Measurements from ENCODE around the gene GAB4.

Gene GAB4

DNA sequence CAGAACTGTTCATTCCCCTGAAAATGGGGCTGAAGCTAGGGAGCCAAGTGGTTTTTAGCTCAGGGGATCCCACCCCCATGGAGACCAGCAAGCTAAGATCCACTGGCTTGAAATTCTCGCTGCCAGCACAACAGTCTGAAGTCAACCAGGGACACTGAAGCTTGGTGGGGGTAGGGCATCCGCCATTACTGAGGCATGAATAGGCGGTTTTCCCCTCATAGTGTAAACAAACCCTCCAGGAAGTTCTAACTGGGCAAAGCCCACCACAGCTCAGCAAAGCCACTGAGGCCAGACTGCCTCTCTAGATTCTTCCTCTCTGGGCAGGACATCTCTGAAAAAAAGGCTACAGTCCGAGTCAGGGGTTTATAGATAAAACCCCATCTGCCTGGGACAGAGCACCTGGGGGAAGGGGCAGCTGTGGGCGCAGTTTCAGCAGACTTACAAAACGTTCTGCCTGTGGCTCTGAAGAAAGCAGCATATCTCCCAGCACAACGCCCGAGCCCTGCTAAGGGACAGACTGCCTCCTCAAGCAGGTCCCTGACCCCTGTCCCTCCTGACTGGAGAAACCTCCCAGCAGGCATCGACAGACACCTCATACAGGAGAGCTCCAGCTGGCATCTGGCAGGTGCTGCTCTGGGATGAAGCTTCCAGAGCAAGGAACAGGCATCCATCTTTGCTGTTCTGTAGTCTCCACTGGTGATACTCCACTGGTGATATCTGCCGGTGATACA lies 32.7 kb downstream of the GAB4 start:
- Histone ChIP-seq H3K27me3 (replicated peaks; ENCODE audit: control insufficient read depth, insufficient read depth, low read length) (peaks cover 34% of the 10 kb centered on the region), H3K36me3 (ENCODE audit: control insufficient read depth, insufficient read depth, low read length, severe bottlenecking) (no peaks in the 10 kb centered on the region), H3K4me3 (ENCODE audit: low read length) (no peak overlapping the region), H3K9ac (ENCODE audit: low read length) (no peak overlapping the region), H3K9me3 (ENCODE audit: control insufficient read depth, low read length) (peaks cover 2% of the 10 kb centered on the region), H3K4me1 (ENCODE audit: control insufficient read depth, insufficient read depth, low read length) (no peaks in the 10 kb centered on the region)
- no peak for DNase-seq (ENCODE audit: low read depth)

DNA sequence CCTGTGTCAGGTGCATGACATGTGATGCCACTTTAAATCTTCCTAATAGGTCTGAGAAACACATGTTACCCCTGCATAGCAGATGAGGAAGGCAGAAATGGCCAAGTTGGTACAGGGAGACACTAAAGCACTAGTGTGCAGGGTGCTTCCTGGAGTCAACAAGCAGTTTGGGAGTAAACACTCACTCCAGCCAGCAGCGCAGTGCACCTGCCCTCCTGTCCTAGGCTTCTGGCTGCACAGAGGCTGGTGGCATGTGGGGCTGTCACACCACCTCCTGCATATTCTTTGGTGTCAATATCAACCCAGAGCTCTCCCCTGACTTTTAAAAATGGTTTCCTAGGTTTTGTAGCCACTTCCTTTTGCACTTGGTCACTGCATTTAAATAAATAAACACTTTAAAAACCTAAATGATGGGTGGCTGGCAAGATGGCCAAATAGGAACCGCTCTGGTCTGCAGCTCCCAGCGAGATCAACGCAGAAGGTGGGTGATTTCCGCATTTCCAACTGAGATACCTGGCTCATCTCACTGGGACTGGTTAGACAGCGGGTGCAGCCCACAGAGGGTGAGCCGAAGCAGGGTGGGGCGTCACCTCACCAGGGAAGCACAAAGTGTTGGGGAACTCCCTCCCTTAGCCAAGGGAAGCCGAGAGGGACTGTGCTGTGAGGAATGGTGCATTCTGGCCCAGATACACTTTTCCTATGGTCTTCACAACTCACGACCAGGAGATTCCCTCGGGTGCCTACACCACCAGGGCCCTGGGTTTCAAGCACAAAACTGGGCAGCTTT lies 33.5 kb downstream of the GAB4 start:
- DNase-seq (ENCODE audit: low read depth): no peak
- Histone ChIP-seq H3K4me3 (ENCODE audit: low read length) (no peak overlapping the region), H3K9ac (ENCODE audit: low read length) (no peak overlapping the region), H3K9me3 (ENCODE audit: control insufficient read depth, low read length) (peaks cover under 1% of the 10 kb centered on the region), H3K36me3 (ENCODE audit: control insufficient read depth, insufficient read depth, low read length, severe bottlenecking) (no peaks in the 10 kb centered on the region), H3K27me3 (replicated peaks; ENCODE audit: control insufficient read depth, insufficient read depth, low read length) (peaks cover 34% of the 10 kb centered on the region), H3K4me1 (ENCODE audit: control insufficient read depth, insufficient read depth, low read length) (no peaks in the 10 kb centered on the region)

DNA sequence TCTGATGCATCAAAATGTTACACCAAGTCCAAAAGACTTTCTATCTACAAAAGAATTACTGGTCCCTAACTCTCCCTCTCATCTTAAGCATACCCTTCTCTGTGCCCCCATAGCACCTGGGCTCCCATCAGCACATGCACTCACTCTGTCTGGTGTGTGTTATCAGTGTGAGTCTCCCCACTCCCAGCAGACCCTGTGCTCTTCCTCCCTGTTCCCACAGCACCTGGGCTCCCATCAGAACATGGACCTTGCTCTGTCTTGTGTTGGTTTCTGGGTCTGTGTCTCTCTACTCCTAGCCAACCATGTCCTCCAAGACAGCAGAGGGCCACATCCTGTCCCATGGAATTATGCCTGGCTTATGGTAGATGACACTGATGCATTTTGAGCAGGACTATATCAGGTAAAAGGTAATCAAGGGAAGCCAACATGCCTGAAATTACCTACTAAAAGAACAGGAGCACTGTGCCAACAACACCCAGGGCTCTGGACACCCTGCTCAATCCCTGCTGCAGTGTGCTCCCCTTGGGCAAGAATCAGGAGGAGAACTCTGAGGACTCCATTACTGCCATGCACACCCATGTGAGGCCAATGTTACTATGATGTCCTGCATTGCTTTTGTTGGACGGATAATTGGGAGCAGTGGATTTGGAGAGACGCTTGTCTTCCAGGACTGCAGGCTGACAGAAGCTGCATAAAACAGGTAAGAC lies 34.3 kb downstream of the GAB4 start:
- H3K9ac ChIP-seq (ENCODE audit: low read length): no peak overlapping the region
- H3K27me3 ChIP-seq (replicated peaks; ENCODE audit: control insufficient read depth, insufficient read depth, low read length): peaks cover 38% of the 10 kb centered on the region
- H3K4me3 ChIP-seq (ENCODE audit: low read length): no peak overlapping the region
- no peaks in the 10 kb centered on the region for H3K9me3 ChIP-seq (ENCODE audit: control insufficient read depth, low read length)
- DNase-seq (ENCODE audit: low read depth): no peak
- no peaks in the 10 kb centered on the region for H3K36me3 ChIP-seq (ENCODE audit: control insufficient read depth, insufficient read depth, low read length, severe bottlenecking)
- no peaks in the 10 kb centered on the region for H3K4me1 ChIP-seq (ENCODE audit: control insufficient read depth, insufficient read depth, low read length)

DNA sequence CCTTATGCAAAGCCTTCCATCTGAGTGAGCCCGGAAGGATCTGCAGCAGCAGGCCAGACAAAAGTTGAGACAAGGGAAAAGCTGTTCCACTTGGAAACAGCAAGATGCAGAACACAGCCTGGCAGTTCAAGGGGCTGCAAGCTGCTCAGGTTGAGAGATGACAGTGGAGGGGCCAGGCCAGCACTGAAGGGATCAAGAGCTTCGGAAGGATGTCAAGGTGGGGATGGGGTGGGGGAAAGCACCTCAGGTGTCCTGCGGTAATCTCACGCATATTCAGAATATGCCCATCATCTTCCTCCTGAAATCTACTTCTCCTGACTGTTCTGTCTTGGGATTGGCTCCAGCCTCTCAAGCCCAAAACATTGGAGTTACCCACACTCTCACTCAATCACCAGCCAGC lies 35.7 kb downstream of the GAB4 start:
- Histone ChIP-seq H3K4me3 (ENCODE audit: low read length) (no peak overlapping the region), H3K9me3 (ENCODE audit: control insufficient read depth, low read length) (no peaks in the 10 kb centered on the region), H3K4me1 (ENCODE audit: control insufficient read depth, insufficient read depth, low read length) (no peaks in the 10 kb centered on the region), H3K9ac (ENCODE audit: low read length) (no peak overlapping the region), H3K36me3 (ENCODE audit: control insufficient read depth, insufficient read depth, low read length, severe bottlenecking) (no peaks in the 10 kb centered on the region), H3K27me3 (replicated peaks; ENCODE audit: control insufficient read depth, insufficient read depth, low read length) (peaks cover 45% of the 10 kb centered on the region)
- DNase-seq (ENCODE audit: low read depth): no peak

DNA sequence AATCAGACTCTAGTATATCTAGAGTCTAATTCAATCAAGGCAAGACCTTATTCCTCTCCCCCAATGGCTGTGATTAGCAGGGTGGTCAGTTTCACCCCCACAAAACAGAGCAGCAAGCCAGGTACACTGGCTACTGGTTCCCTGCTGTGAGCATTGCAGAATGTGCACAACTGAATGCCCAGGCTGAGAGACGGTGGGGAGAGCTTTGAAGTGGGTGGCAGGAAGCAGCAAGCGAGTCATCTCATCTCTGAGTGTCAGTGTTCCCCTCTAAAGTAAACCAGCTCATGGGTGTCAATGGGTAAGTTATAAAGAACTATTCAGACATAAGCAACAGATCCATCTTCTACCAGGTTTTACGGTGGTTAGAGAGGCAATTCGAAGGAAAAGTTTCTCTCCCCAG lies 37.6 kb downstream of the GAB4 start:
- Histone ChIP-seq H3K9me3 (ENCODE audit: control insufficient read depth, low read length) (no peaks in the 10 kb centered on the region), H3K36me3 (ENCODE audit: control insufficient read depth, insufficient read depth, low read length, severe bottlenecking) (no peaks in the 10 kb centered on the region), H3K4me1 (ENCODE audit: control insufficient read depth, insufficient read depth, low read length) (no peaks in the 10 kb centered on the region), H3K27me3 (replicated peaks; ENCODE audit: control insufficient read depth, insufficient read depth, low read length) (peaks cover 35% of the 10 kb centered on the region), H3K4me3 (ENCODE audit: low read length) (no peak overlapping the region), H3K9ac (ENCODE audit: low read length) (no peak overlapping the region)
- no peak for DNase-seq (ENCODE audit: low read depth)

DNA sequence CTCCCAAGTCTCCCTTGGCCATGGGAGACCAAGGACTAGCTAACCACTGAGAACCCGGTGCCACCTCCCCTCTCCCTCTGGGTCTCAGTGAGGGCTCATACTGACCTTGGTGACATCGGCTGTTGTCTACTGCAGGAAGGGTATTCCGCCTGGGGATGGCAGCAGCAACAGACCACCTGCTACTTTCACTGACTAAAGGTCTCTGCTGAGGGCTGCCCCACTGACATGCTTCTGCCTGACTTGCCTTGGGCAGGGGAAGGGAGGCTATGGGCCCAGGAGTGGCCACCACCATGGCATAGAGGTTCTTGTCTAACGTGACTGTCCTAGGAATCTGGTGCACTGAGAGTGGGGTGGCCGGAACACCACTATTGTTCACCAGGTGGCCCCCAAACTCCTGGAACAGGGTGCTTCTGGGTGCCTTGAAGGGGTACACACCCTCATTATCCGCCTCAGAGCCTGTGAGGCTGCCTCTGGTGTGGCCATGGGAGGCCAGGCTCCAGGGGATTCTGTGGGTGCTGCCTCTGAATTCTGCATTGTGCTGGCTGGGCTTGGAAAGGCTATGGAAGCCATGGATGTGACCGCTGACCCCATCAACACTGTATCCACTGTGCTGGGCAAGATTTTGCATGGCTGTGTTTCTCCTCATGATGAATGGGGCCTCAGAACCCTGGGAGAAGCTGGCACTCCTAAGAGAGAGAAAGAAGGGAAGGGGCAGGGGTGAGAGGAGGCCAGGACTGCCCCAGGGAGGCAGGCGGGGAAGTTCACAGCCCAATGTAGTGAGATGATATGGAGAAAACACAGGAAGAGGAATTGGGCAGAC lies 38.3 kb downstream of the GAB4 start:
- H3K4me1 ChIP-seq (ENCODE audit: control insufficient read depth, insufficient read depth, low read length): no peaks in the 10 kb centered on the region
- peaks cover 32% of the 10 kb centered on the region for H3K27me3 ChIP-seq (replicated peaks; ENCODE audit: control insufficient read depth, insufficient read depth, low read length)
- H3K9me3 ChIP-seq (ENCODE audit: control insufficient read depth, low read length): no peaks in the 10 kb centered on the region
- H3K9ac ChIP-seq (ENCODE audit: low read length): no peak overlapping the region
- DNase-seq (ENCODE audit: low read depth): no peak
- no peaks in the 10 kb centered on the region for H3K36me3 ChIP-seq (ENCODE audit: control insufficient read depth, insufficient read depth, low read length, severe bottlenecking)
- no peak overlapping the region for H3K4me3 ChIP-seq (ENCODE audit: low read length)

DNA sequence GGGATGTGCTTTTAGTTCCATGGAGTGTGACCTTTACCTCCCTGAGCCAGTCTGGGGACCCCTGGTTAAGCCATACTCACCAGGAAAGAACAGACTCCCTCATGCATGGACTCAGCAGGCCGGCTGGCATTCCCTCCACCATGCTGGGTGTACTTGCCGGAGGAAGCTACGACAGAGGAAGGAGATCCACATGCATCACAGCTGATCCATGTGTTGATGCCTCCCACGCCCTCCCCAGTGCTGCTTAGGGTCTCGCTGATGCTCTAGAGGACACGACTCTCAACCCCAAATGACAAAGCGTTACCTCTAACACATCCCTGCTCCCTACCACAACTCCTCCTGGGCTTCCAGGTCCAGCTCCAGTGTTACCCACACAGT lies 39.8 kb downstream of the GAB4 start:
- no peak overlapping the region for H3K4me3 ChIP-seq (ENCODE audit: low read length)
- no peaks in the 10 kb centered on the region for H3K9me3 ChIP-seq (ENCODE audit: control insufficient read depth, low read length)
- H3K36me3 ChIP-seq (ENCODE audit: control insufficient read depth, insufficient read depth, low read length, severe bottlenecking): no peaks in the 10 kb centered on the region
- H3K9ac ChIP-seq (ENCODE audit: low read length): no peak overlapping the region
- H3K27me3 ChIP-seq (replicated peaks; ENCODE audit: control insufficient read depth, insufficient read depth, low read length): peaks cover 23% of the 10 kb centered on the region
- H3K4me1 ChIP-seq (ENCODE audit: control insufficient read depth, insufficient read depth, low read length): no peaks in the 10 kb centered on the region
- no peak for DNase-seq (ENCODE audit: low read depth)

DNA sequence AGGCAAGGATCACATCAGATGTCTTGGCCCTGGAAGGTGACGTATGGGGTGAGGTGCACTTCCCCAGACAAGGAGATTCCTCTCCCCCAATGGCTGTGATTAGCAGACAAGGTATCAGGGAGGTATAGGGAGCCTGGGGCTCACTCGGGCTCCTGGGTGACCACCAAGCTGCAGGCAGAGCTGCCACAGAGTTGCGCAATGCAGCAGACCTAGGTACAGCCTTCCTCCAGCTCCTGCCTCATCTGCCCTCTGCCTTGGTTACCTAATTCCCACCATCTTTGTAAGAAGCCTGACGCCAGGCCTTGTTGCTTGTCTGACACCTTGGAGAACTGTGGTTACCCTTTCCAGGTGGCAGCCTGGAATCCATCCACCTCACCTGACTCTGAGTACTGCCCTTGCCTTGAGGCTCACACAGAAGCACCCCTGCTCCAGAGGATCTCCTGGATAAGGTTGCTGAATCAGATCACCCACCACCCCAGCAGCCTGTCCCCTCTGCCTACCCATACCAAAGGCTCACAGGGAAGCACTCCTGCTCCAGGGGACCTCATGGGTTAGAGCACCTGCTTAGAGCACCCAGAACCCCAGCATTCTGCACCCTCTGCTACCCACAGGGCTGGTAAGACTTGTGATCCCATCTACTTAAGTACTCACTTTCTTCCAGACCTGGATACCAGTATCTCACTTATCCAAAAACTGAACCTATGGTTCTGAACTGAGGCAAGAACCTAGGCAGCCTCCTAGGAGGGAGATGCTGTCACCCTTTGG lies 40.4 kb downstream of the GAB4 start:
- no peaks in the 10 kb centered on the region for H3K4me1 ChIP-seq (ENCODE audit: control insufficient read depth, insufficient read depth, low read length)
- no peaks in the 10 kb centered on the region for H3K9me3 ChIP-seq (ENCODE audit: control insufficient read depth, low read length)
- H3K36me3 ChIP-seq (ENCODE audit: control insufficient read depth, insufficient read depth, low read length, severe bottlenecking): no peaks in the 10 kb centered on the region
- no peak for DNase-seq (ENCODE audit: low read depth)
- H3K9ac ChIP-seq (ENCODE audit: low read length): no peak overlapping the region
- H3K27me3 ChIP-seq (replicated peaks; ENCODE audit: control insufficient read depth, insufficient read depth, low read length): peaks cover 18% of the 10 kb centered on the region
- H3K4me3 ChIP-seq (ENCODE audit: low read length): no peak overlapping the region

DNA sequence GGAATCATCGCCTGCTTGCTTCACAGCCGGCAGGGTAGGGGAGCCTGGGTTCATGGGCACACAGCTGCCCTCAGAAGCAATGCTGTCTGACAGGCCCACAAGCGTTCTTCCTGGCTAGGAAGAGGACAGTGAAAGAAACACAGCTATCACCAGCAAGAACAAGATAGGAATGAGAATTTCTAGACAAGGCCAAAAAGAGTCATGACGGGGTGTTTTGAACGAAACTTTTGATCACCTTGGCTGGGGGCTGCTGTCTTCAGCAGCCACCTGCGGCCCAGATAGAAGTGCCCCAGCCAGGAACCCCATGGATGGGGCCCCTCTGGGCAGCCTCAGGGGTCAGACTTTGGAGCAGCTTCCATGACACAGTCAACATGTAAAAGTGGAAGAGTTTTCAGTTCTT lies 41.8 kb downstream of the GAB4 start:
- H3K36me3 ChIP-seq (ENCODE audit: control insufficient read depth, insufficient read depth, low read length, severe bottlenecking): no peaks in the 10 kb centered on the region
- DNase-seq (ENCODE audit: low read depth): no peak
- H3K4me1 ChIP-seq (ENCODE audit: control insufficient read depth, insufficient read depth, low read length): no peaks in the 10 kb centered on the region
- H3K27me3 ChIP-seq (replicated peaks; ENCODE audit: control insufficient read depth, insufficient read depth, low read length): peaks cover 10% of the 10 kb centered on the region
- no peak overlapping the region for H3K9ac ChIP-seq (ENCODE audit: low read length)
- no peak overlapping the region for H3K4me3 ChIP-seq (ENCODE audit: low read length)
- no peaks in the 10 kb centered on the region for H3K9me3 ChIP-seq (ENCODE audit: control insufficient read depth, low read length)

DNA sequence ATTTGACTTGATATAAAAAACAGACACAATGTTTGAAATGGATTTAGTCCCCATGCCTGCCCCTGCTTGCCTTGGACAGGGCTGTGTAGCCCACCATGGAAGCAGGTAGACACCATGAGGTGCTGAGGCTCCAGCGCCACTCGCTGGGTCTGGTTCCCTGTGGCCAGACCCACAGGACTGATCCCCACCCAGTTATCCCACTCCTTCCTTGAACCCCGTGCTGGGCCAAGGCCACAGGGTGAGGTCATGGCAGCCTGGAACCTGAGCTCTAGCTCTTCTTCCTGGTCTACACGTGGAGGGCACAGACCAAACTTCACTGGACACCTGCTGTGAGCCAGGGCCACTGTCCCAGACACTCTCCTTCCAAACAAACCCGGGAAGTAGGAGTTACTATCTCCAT lies 42.5 kb downstream of the GAB4 start:
- H3K4me1 ChIP-seq (ENCODE audit: control insufficient read depth, insufficient read depth, low read length): no peaks in the 10 kb centered on the region
- peaks cover 10% of the 10 kb centered on the region for H3K27me3 ChIP-seq (replicated peaks; ENCODE audit: control insufficient read depth, insufficient read depth, low read length)
- DNase-seq (ENCODE audit: low read depth): no peak
- no peaks in the 10 kb centered on the region for H3K9me3 ChIP-seq (ENCODE audit: control insufficient read depth, low read length)
- H3K4me3 ChIP-seq (ENCODE audit: low read length): no peak overlapping the region
- no peaks in the 10 kb centered on the region for H3K36me3 ChIP-seq (ENCODE audit: control insufficient read depth, insufficient read depth, low read length, severe bottlenecking)
- no peak overlapping the region for H3K9ac ChIP-seq (ENCODE audit: low read length)
